ENCODE data around the gene DAPK2.
"Not testable (repeated sequence)": the region's sequence is repeated elsewhere in the genome, so short reads cannot be mapped to it uniquely, and the experiment has no call there.

The DAPK2 gene

GRCh38 chr15:64089543-64090280 is 43.4 kb upstream of the DAPK2 start:
- POLR2A ChIA-PET: no interaction called here
- DNase-seq (ENCODE audit: extremely low spot score): no peak
- TF ChIP-seq TARDBP (IDR thresholded peaks at IDR 0.05) (no peak), FOXM1 (IDR thresholded peaks at IDR 0.05; ENCODE audit: borderline replicate concordance) (no peak), PKNOX1 (IDR thresholded peaks at IDR 0.05) (no peak), LEF1 (IDR thresholded peaks at IDR 0.05; ENCODE audit: borderline replicate concordance) (no peak), ARNT (IDR thresholded peaks at IDR 0.05) (no peak), FOXK2 (IDR thresholded peaks at IDR 0.05) (no peak)
- CTCF ChIA-PET: no interaction called here

GRCh38 chr15:64082757-64083156 is 36.5 kb upstream of the DAPK2 start:
- CTCF ChIA-PET: no interaction called here
- POLR2A ChIA-PET: interaction anchor here (1.8 kb wide), 1 partner anchor 10 kb away, joined by 8 read pairs; the partner anchor contains the start of gene CIAO2A
- TF ChIP-seq PKNOX1 (IDR thresholded peaks at IDR 0.05) (no peak), FOXK2 (IDR thresholded peaks at IDR 0.05) (no peak), ELF4 (IDR thresholded peaks at IDR 0.05) (no peak), SP1 (IDR thresholded peaks at IDR 0.05) (no peak), NFRKB (IDR thresholded peaks at IDR 0.05) (no peak), FOXA1 (IDR thresholded peaks at IDR 0.05) (no peak), ZNF384 (IDR thresholded peaks at IDR 0.05) (no peak), L3MBTL2 (conservative IDR thresholded peaks at IDR 0.05) (no peak), HDGF (IDR thresholded peaks at IDR 0.05; ENCODE audit: borderline replicate concordance) (no peak), SUZ12 (IDR thresholded peaks at IDR 0.05) (no peak), TARDBP (IDR thresholded peaks at IDR 0.05) (no peak), CTBP1 (IDR thresholded peaks at IDR 0.05; ENCODE audit: borderline replicate concordance) (no peak), FOXM1 (IDR thresholded peaks at IDR 0.05; ENCODE audit: borderline replicate concordance) (no peak), LEF1 (IDR thresholded peaks at IDR 0.05; ENCODE audit: borderline replicate concordance) (no peak)
- DNase-seq (ENCODE audit: extremely low spot score): no peak

- POLR2A ChIA-PET; DNase-seq (ENCODE audit: extremely low spot score); CTCF ChIA-PET: not testable (repeated sequence)
Measured at GRCh38 chr15:64073496-64073895, 27.2 kb upstream of the DAPK2 start.

- DNase-seq (ENCODE audit: extremely low spot score): no peak
- CTCF ChIA-PET: no interaction called here
- no peak for TF ChIP-seq BHLHE40 (IDR thresholded peaks at IDR 0.05; ENCODE audit: borderline replicate concordance)
- TF ChIP-seq TARDBP (IDR thresholded peaks at IDR 0.05): no peak
- no peak for TF ChIP-seq L3MBTL2 (conservative IDR thresholded peaks at IDR 0.05)
- TF ChIP-seq LEF1 (IDR thresholded peaks at IDR 0.05; ENCODE audit: borderline replicate concordance): no peak
- no peak for TF ChIP-seq ARNT (IDR thresholded peaks at IDR 0.05)
- TF ChIP-seq CTBP1 (IDR thresholded peaks at IDR 0.05; ENCODE audit: borderline replicate concordance): no peak
- TF ChIP-seq NFRKB (IDR thresholded peaks at IDR 0.05): no peak
- TF ChIP-seq ZNF384 (IDR thresholded peaks at IDR 0.05): no peak
- no peak for TF ChIP-seq SP1 (IDR thresholded peaks at IDR 0.05)
- TF ChIP-seq FOXM1 (IDR thresholded peaks at IDR 0.05; ENCODE audit: borderline replicate concordance): no peak
- TF ChIP-seq SUZ12 (IDR thresholded peaks at IDR 0.05): no peak
- no peak for TF ChIP-seq FOXA1 (IDR thresholded peaks at IDR 0.05)
- TF ChIP-seq PKNOX1 (IDR thresholded peaks at IDR 0.05): no peak
- no peak for TF ChIP-seq HDGF (IDR thresholded peaks at IDR 0.05; ENCODE audit: borderline replicate concordance)
- no peak for TF ChIP-seq ELF4 (IDR thresholded peaks at IDR 0.05)
- POLR2A ChIA-PET: no interaction called here
Measured at GRCh38 chr15:64072812-64073211, 26.5 kb upstream of the DAPK2 start.

GRCh38 chr15:64071931-64072765 is 25.9 kb upstream of the DAPK2 start:
- ChIA-PET CTCF (no interaction called here), POLR2A (interaction anchor here (1.4 kb wide), 1 partner anchor 21 kb away, joined by 7 read pairs; the partner anchor contains the start of gene CIAO2A)
- no peak for DNase-seq (ENCODE audit: extremely low spot score)
- TF ChIP-seq PKNOX1 (IDR thresholded peaks at IDR 0.05) (no peak), ZNF384 (IDR thresholded peaks at IDR 0.05) (no peak), CTBP1 (IDR thresholded peaks at IDR 0.05; ENCODE audit: borderline replicate concordance) (no peak), SP1 (IDR thresholded peaks at IDR 0.05) (no peak), ELF4 (IDR thresholded peaks at IDR 0.05) (no peak), ARNT (IDR thresholded peaks at IDR 0.05) (no peak), LEF1 (IDR thresholded peaks at IDR 0.05; ENCODE audit: borderline replicate concordance) (no peak), SUZ12 (IDR thresholded peaks at IDR 0.05) (no peak), BHLHE40 (IDR thresholded peaks at IDR 0.05; ENCODE audit: borderline replicate concordance) (no peak), FOXK2 (IDR thresholded peaks at IDR 0.05) (no peak), HDGF (IDR thresholded peaks at IDR 0.05; ENCODE audit: borderline replicate concordance) (no peak), FOXM1 (IDR thresholded peaks at IDR 0.05; ENCODE audit: borderline replicate concordance) (no peak), FOXA1 (IDR thresholded peaks at IDR 0.05) (no peak), NFRKB (IDR thresholded peaks at IDR 0.05) (no peak), TARDBP (IDR thresholded peaks at IDR 0.05) (no peak), L3MBTL2 (conservative IDR thresholded peaks at IDR 0.05) (no peak)

All from HEK293T (cell line).